Activated CD8-positive, alpha-beta memory T cell treated with anti-CD3 and anti-CD28 coated beads for 4 hours (primary cell): ENCODE measurements around the gene METRN.
"Not testable (repeated sequence)": the region's sequence is repeated elsewhere in the genome, so short reads cannot be mapped to it uniquely, and the experiment has no call there.

Source experiments
- DNase-seq, 2 donors: peaks; one replicate each; pipeline ENCODE4 v3.0.0-alpha.2; 2020; ENCODE audit warnings: low read depth in 2 of 2

Gene METRN

GRCh38 chr16:734981-735881, 20.3 kb downstream of the METRN start:
- no peak for DNase-seq

- no peak for DNase-seq
Measured at GRCh38 chr16:735982-736453, 21.1 kb downstream of the METRN start.

- no peak for DNase-seq
Measured at GRCh38 chr16:736936-737481, 22.1 kb downstream of the METRN start.

GRCh38 chr16:739560-740458, 24.9 kb downstream of the METRN start:
- DNase-seq, result no peak

- no peak for DNase-seq
Measured at GRCh38 chr16:740459-740763, 25.5 kb downstream of the METRN start.

GRCh38 chr16:740764-741505, 26.0 kb downstream of the METRN start, which contains the start of gene CIAO3:
CIAO3 (minus strand) TSS chr16:740997; CDS start chr16:740985, 12 bp downstream.
- peak; percentile 84 to 86 for DNase-seq

- no peak for DNase-seq
Measured at GRCh38 chr16:741986-742629, 27.2 kb downstream of the METRN start.

- DNase-seq, result not testable (repeated sequence)
Measured at GRCh38 chr16:742894-743293, 28.0 kb downstream of the METRN start.

- no peak for DNase-seq
Measured at GRCh38 chr16:743794-744500, 29.0 kb downstream of the METRN start.

GRCh38 chr16:745739-746138, 30.8 kb downstream of the METRN start:
- no peak for DNase-seq

- DNase-seq, result no peak
Measured at GRCh38 chr16:746637-747036, 31.7 kb downstream of the METRN start.

GRCh38 chr16:747978-748746, 33.2 kb downstream of the METRN start:
- DNase-seq, result no peak

GRCh38 chr16:749010-749409, 34.1 kb downstream of the METRN start:
- DNase-seq, result no peak

GRCh38 chr16:750485-750884, 35.6 kb downstream of the METRN start:
- DNase-seq, result no peak

GRCh38 chr16:751152-752006, 36.5 kb downstream of the METRN start:
- DNase-seq, result no peak

GRCh38 chr16:752007-752312, 37.0 kb downstream of the METRN start:
- DNase-seq, result no peak

- DNase-seq, result not testable (repeated sequence)
Measured at GRCh38 chr16:754121-754607, 39.2 kb downstream of the METRN start.

GRCh38 chr16:754656-755055, 39.7 kb downstream of the METRN start:
- DNase-seq, result no peak

GRCh38 chr16:756428-756827, 41.5 kb downstream of the METRN start:
- DNase-seq, result no peak
